ENCODE data around the gene NLRC5.

GRCh38 chr16:57098188-57098841 lies 109.0 kb downstream of the NLRC5 start:
- TF ChIP-seq CTCF (IDR thresholded peaks at IDR 0.05) (no peak), POLR2A (IDR thresholded peaks at IDR 0.05) (no peak)

Data from tibial nerve (tissue), 3 donors.